HUES48 (cell line): ENCODE results near the gene B3GAT3.
A peak's percentile ranks its signal among the peaks of the same experiment; 100 is the strongest.
"Not testable (repeated sequence)": the region's sequence is repeated elsewhere in the genome, so short reads cannot be mapped to it uniquely, and the experiment has no call there.

ENCODE experiments used
- H3K27ac ChIP-seq: one replicate; pipeline ENCODE4 v1.7.0; 2013; ENCODE audit warnings: low read depth, low read length, inconsistent platforms
- H3K27me3 ChIP-seq: 2 replicates; pipeline ENCODE4 v1.6.1; 2013; ENCODE audit warnings: mild to moderate bottlenecking, low read length; ENCODE audit not compliant: control insufficient read depth, insufficient read depth
- H3K36me3 ChIP-seq: 2 replicates; pipeline ENCODE4 v1.6.1; 2013; ENCODE audit warnings: low read length; ENCODE audit not compliant: control insufficient read depth, insufficient read depth
- H3K4me1 ChIP-seq: 2 replicates; pipeline ENCODE4 v1.6.1; 2013; ENCODE audit warnings: mild to moderate bottlenecking, low read length; ENCODE audit not compliant: control insufficient read depth, insufficient read depth
- H3K4me3 ChIP-seq: 2 replicates; pipeline ENCODE4 v1.5.1; 2013; ENCODE audit warnings: mild to moderate bottlenecking, low read depth, low read length
- H3K9ac ChIP-seq: 2 replicates; pipeline ENCODE4 v1.6.1; 2013; ENCODE audit warnings: mild to moderate bottlenecking, low read depth, low read length, moderate library complexity
- H3K9me3 ChIP-seq: 2 replicates; pipeline ENCODE4 v1.6.1; 2013; ENCODE audit warnings: low read length; ENCODE audit not compliant: control insufficient read depth, insufficient read depth

Gene B3GAT3

DNA sequence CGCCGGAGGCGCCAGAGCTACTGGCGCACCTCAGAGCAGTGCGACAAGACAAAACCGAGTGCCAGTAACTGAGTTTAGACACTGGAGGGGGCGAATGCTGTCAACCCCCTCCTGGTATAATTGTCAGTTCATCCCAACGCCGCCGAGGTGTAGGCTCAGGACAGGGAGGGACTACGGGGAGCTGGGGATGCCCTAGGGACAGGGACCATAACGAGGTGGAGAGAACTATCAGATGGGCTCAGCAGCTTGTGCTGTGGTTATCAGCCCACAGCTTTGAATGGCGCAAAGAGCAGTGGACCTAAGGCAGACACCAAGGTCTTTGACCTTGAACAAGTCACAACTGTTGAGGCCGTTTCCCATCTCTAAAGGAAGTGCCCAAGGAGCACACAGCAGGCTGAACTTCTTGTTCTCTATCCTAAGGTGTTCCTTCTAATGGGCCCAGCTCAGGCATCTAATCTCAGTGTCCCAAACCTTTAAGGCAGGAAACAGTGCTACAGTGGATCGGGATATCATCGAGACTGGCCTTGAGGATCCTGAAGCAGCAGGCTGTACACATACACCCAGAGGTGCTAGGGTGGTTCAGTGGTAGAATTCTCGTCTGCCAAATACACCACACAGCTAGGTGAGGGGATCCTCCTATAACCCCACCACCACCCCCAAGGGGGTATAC, 29.5 kb downstream of the B3GAT3 start:
- Histone ChIP-seq H3K9me3 (no peaks in the 10 kb centered on the region), H3K36me3 (peaks cover 53% of the 10 kb centered on the region), H3K4me3 (peak overlapping the region; percentile 88), H3K27me3 (no peaks in the 10 kb centered on the region), H3K4me1 (peaks cover 9% of the 10 kb centered on the region; the same call in 1 of the 2 replicates), H3K27ac (peak overlapping the region; percentile 94), H3K9ac (peak overlapping the region; percentile 76)

DNA sequence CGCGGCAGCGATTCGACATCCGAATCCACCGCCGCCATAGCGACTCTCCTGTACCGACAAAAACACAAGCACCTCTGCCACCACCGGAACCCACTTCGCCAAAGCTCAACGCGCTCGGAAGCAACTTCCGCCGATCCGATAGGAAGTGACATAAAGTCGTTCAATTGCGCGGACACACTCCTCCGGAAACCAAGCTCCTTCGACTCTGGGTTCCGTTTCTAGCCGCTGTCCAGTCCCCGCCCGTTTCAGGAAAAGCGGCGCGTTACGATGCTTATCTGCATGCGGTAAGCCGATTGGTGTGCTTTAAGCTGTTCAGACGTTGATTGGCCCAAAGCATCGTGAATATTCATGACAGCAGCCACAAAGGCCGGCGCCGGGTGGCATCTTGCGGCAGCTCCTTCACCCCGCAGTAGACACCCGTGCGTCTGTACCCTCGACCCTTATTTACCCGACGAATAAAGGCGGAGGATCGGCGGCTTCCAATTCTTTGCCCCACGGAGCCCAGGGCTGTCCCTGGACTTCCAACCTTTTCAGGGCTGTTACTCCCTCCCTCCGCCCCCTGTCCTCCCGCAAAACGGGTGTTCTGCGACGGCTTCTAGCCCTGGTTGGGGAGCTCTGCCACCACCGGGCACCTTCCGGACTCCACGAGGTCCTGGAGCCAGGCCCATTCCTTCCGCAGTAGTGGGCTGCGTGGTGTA, 30.2 kb downstream of the B3GAT3 start, which contains the start of gene TUT1:
TSS of gene TUT1 (minus strand) at position 76 of the 698 bp plus-strand sequence. CDS start at position 38, 38 bp downstream.
- peaks cover 9% of the 10 kb centered on the region; the same call in 1 of the 2 replicates for H3K4me1 ChIP-seq
- H3K9ac ChIP-seq, result peak within 1 kb of the TSS; percentile 82
- peak within 1 kb of the TSS; percentile 88 for H3K4me3 ChIP-seq
- H3K9me3 ChIP-seq, result no peaks in the 10 kb centered on the region
- H3K27ac ChIP-seq, result peak within 1 kb of the TSS; percentile 94
- H3K27me3 ChIP-seq, result no peaks in the 10 kb centered on the region
- peaks cover 54% of the 10 kb centered on the region for H3K36me3 ChIP-seq

DNA sequence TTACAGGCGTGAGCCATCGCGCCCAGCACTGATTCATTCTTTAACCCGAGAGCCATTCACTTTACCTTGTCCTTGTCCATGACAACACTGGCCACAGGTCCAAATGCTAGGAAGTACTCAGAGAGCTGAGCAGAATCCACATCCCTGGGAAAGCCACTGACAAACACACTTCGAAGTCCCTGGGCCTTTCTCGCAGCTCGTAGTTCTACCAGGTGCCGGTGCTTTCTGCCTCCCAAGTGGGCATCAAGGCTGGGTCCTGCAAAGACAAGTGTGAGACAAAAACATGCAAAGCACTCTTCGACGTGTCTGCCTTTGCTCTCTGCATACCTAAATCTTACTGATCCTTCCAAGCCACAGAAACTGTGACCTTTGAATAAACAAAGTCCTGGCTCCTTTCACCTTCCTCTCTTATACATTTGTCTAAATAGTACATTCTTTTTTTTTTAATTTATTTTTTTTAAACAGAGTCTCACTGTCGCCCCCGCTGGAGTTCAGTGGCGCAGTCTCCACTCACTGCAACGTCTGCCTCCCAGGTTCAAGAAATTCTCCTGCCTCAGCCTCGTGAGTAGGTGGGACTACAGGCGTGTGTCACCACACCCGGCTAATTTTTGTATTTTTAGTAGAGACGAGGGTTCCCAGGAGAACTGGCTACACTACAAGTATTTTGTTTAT, 32.7 kb downstream of the B3GAT3 start:
- Histone ChIP-seq H3K9ac (no peak overlapping the region), H3K4me3 (no peak overlapping the region), H3K27ac (no peak overlapping the region)

GRCh38 chr11:62585356-62585755, 36.4 kb downstream of the B3GAT3 start:
- not testable (repeated sequence) for H3K27me3 ChIP-seq, H3K9me3 ChIP-seq, H3K4me1 ChIP-seq, H3K27ac ChIP-seq, H3K9ac ChIP-seq, H3K4me3 ChIP-seq
- H3K36me3 ChIP-seq, result peaks cover 58% of the 10 kb centered on the region

More for the DNA sequence above, 32.7 kb downstream of the B3GAT3 start:
- peaks cover 39% of the 10 kb centered on the region for H3K36me3 ChIP-seq
- H3K4me1 ChIP-seq, result peaks cover 9% of the 10 kb centered on the region; the same call in 1 of the 2 replicates
- H3K9me3 ChIP-seq, result no peaks in the 10 kb centered on the region
- no peaks in the 10 kb centered on the region for H3K27me3 ChIP-seq

DNA sequence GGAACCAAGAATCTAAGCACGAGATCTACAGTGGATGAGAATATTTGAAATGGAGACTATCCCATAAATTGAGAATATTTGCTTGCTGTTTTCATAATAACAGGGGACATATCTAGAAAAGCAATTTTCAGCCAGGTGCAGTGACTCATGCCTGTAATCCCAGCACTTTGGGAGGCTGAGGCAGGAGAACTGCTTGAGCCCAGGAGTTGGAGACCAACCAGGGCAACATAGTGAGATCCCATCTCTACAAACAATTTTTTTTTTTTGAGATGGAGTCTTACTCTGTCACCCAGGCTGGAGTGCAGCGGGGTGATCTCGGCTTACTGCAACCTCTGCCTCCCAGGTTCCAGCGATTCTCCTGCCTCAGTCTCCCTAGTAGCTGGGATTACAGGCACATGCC, 40.1 kb downstream of the B3GAT3 start:
- H3K27ac ChIP-seq, H3K4me3 ChIP-seq, H3K9me3 ChIP-seq, H3K27me3 ChIP-seq, H3K4me1 ChIP-seq, H3K9ac ChIP-seq: not testable (repeated sequence)
- peaks cover 66% of the 10 kb centered on the region for H3K36me3 ChIP-seq

DNA sequence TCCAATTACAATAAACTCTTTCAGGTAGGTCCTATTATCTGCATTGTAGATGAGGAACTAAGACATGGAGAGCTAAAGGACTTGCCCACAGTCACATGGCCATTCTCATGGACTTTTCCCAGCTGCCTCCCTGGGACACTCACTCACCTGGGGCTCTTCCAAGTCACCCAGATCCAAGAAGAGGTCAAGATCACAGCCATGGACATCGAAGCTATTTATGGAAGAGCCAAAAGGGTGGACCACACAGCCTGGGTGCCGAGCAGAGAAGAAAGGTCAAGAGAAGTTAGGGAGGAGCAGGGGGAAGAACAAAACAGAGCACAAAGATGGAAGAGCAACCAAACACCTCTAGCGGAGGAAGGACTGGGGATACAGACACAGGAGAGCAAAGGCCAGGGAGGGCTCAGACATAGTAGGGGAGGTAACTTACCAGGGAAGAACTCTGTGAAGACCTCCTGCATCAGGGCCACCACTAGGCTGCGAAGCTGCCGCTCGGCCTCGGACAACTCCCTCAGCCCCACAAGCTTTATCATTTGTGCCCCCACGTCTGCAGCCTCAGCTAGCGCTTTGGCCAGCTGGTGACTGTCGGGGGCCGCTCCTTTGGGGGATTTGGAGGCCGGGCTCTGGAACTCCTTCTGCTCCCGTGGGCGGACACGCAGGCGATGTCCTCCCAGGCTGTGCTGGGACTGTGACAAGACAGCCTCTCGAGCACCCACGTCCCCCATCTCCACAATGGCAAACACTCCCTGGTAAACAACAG, 40.6 kb downstream of the B3GAT3 start:
- no peak overlapping the region for H3K4me3 ChIP-seq
- H3K9me3 ChIP-seq, result no peaks in the 10 kb centered on the region
- H3K9ac ChIP-seq, result no peak overlapping the region
- H3K27ac ChIP-seq, result no peak overlapping the region
- H3K4me1 ChIP-seq, result no peaks in the 10 kb centered on the region
- no peaks in the 10 kb centered on the region for H3K27me3 ChIP-seq
- peaks cover 69% of the 10 kb centered on the region for H3K36me3 ChIP-seq

DNA sequence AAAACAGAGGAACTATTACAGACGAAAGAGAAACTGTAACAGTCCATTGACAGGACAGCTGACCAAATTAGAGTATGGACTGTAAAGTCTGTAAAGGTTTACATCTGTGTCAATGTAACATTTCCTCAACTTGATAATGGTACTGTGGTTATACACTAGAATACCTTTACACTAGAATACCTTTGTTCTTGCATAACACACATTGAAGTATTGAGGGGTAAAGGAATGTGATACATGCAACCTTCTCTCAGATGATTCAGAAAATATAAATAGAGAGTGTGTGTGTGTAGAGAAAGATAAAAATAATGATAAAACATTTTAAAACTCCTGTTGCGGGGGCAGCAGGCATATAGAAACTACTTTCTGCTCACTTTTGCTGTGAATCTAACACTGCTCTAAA, 42.5 kb downstream of the B3GAT3 start:
- Histone ChIP-seq H3K4me1 (peaks cover 8% of the 10 kb centered on the region; the same call in 1 of the 2 replicates), H3K9ac (no peak overlapping the region), H3K4me3 (no peak overlapping the region), H3K27me3 (no peaks in the 10 kb centered on the region), H3K9me3 (no peaks in the 10 kb centered on the region), H3K36me3 (peaks cover 64% of the 10 kb centered on the region), H3K27ac (no peak overlapping the region)

DNA sequence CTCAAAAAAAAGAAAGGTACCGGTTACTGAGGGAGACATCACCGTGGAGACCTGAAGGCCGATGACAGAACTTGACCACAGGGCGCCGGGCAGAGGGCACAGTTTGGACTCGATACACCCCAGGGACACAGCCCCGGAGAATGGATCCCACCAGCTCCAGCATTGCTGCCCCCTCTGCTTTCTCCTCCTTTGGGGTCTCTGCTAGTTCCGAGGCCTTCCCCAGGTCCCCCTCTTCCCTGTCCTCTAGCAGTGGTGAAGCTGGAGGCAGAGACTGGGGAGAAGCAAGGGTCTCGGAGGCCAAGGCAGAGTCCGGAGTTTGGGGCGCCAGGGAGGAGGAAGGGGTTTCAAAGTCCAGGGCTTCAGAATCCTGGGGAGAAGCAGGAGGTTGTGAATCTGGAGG, 43.2 kb downstream of the B3GAT3 start:
- Histone ChIP-seq H3K4me3 (no peak overlapping the region), H3K27me3 (no peaks in the 10 kb centered on the region), H3K36me3 (peaks cover 61% of the 10 kb centered on the region), H3K4me1 (peaks cover 8% of the 10 kb centered on the region; the same call in 1 of the 2 replicates), H3K9me3 (no peaks in the 10 kb centered on the region), H3K27ac (no peak overlapping the region), H3K9ac (no peak overlapping the region)

- Histone ChIP-seq H3K27ac (no peak overlapping the region), H3K36me3 (peaks cover 62% of the 10 kb centered on the region), H3K4me1 (peaks cover 13% of the 10 kb centered on the region), H3K27me3 (no peaks in the 10 kb centered on the region), H3K9ac (no peak overlapping the region), H3K9me3 (no peaks in the 10 kb centered on the region), H3K4me3 (no peak overlapping the region)
Measured at GRCh38 chr11:62577046-62577714, 44.6 kb downstream of the B3GAT3 start.

DNA sequence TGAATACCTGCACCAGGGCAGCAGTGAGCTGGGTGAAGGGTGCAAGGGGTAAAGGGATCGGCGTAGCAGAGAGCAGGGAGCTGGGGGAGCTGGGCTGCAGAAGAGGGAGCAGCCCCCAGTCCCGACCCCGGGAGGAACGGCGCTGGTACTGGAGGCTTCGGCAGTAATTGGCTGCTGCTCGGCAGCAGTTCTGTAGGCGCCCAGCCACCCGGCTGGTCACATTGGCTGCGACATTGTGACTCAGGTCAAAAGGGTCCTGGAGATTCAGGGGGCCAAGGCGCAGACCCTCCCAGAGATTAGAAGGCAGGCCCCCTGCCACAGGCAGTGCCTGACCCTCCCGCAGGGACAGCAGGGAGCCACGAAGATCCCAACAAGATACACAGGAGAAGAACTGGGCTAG, 45.9 kb downstream of the B3GAT3 start:
- Histone ChIP-seq H3K4me3 (no peak overlapping the region), H3K9ac (no peak overlapping the region), H3K4me1 (peaks cover 16% of the 10 kb centered on the region), H3K9me3 (no peaks in the 10 kb centered on the region), H3K27ac (no peak overlapping the region), H3K36me3 (peaks cover 62% of the 10 kb centered on the region), H3K27me3 (no peaks in the 10 kb centered on the region)
